ENCODE data around the gene SLC26A8.
"Not testable (repeated sequence)": the region's sequence is repeated elsewhere in the genome, so short reads cannot be mapped to it uniquely, and the experiment has no call there.

The SLC26A8 gene

GRCh38 chr6:35920793-35921732 is 103.4 kb downstream of the SLC26A8 start, which contains the start of gene SRPK1:
SRPK1 (minus strand) TSS chr6:35921098; CDS start chr6:35921056, 42 bp downstream.
- no peak for TF ChIP-seq CTCF (IDR thresholded peaks at IDR 0.05; ENCODE audit: insufficient read depth, low read length, missing control alignments)
- peak within 1 kb of the TSS; percentile 76 for H3K4me3 ChIP-seq (ENCODE audit: low read depth, low read length)
- CTCF ChIA-PET = interaction anchor here (0.7 to 1.7 kb wide), 3 partner anchors 14 to 174 kb away, joined by 3 to 7 read pairs (median 3); no protein-coding TSS in a partner anchor
- DNase-seq (ENCODE audit: low read depth, low spot score) = no peak
- POLR2A ChIA-PET = no interaction called here

- peak overlapping the region; percentile 76 for H3K4me3 ChIP-seq (ENCODE audit: low read depth, low read length)
- no peak for TF ChIP-seq CTCF (IDR thresholded peaks at IDR 0.05; ENCODE audit: insufficient read depth, low read length, missing control alignments)
- ChIA-PET POLR2A (interaction anchor here (1.1 kb wide), 1 partner anchor 107 kb away, joined by 3 read pairs; the partner anchor contains the start of gene MAPK14), CTCF (interaction anchor here (1.7 kb wide), 1 partner anchor 175 kb away, joined by 7 read pairs; no protein-coding TSS in a partner anchor)
- no peak for DNase-seq (ENCODE audit: low read depth, low spot score)
Observed at GRCh38 chr6:35919827-35920751, 104.4 kb downstream of the SLC26A8 start.

GRCh38 chr6:35919085-35919826 is 105.2 kb downstream of the SLC26A8 start:
- no peak for DNase-seq (ENCODE audit: low read depth, low spot score)
- peak overlapping the region; percentile 76 for H3K4me3 ChIP-seq (ENCODE audit: low read depth, low read length)
- ChIA-PET CTCF (no interaction called here), POLR2A (interaction anchor here (1.1 kb wide), 1 partner anchor 108 kb away, joined by 3 read pairs; the partner anchor contains the start of gene MAPK14)
- TF ChIP-seq CTCF (IDR thresholded peaks at IDR 0.05; ENCODE audit: insufficient read depth, low read length, missing control alignments) = no peak

GRCh38 chr6:35916893-35917292 is 107.5 kb downstream of the SLC26A8 start:
- POLR2A ChIA-PET; H3K4me3 ChIP-seq (ENCODE audit: low read depth, low read length); DNase-seq (ENCODE audit: low read depth, low spot score): not testable (repeated sequence)
- CTCF ChIA-PET = interaction anchor here (2.0 kb wide), 1 partner anchor 179 kb away, joined by 6 read pairs; no protein-coding TSS in a partner anchor

GRCh38 chr6:35916056-35916455 is 108.4 kb downstream of the SLC26A8 start:
- DNase-seq (ENCODE audit: low read depth, low spot score) = no peak
- no peak overlapping the region for H3K4me3 ChIP-seq (ENCODE audit: low read depth, low read length)
- ChIA-PET POLR2A (no interaction called here), CTCF (interaction anchor here (2.0 kb wide), 1 partner anchor 179 kb away, joined by 6 read pairs; no protein-coding TSS in a partner anchor)
- no peak for TF ChIP-seq CTCF (IDR thresholded peaks at IDR 0.05; ENCODE audit: insufficient read depth, low read length, missing control alignments)

GRCh38 chr6:35914536-35914935 is 109.9 kb downstream of the SLC26A8 start:
- TF ChIP-seq CTCF (IDR thresholded peaks at IDR 0.05; ENCODE audit: insufficient read depth, low read length, missing control alignments) = no peak
- ChIA-PET POLR2A (no interaction called here), CTCF (no interaction called here)
- no peak overlapping the region for H3K4me3 ChIP-seq (ENCODE audit: low read depth, low read length)
- DNase-seq (ENCODE audit: low read depth, low spot score) = no peak

All from AG04449 (cell line).